A549 (cell line): ENCODE data around the gene GSTA1. TPM values are rescaled to one million over a fixed set of nuclear protein-coding genes. Genes with fewer than 3 reads are reported as not detected.
"Not testable (repeated sequence)": the region's sequence is repeated elsewhere in the genome, so short reads cannot be mapped to it uniquely, and the experiment has no call there.

Experiments used
- ATAC-seq, 2 experiments: fragments of 200-7000 bp in 1 of 2; fragments of >200 bp in 1 of 2; cut with Nextera tagmentation in 1 of 2; cut with Tn5 transposase in 1 of 2; 3 replicates each; pipeline versions ENCODE4 v1.8.0 to v1.9.1; 2018 to 2020; ENCODE audit warnings: mild to moderate bottlenecking in 1 of 2, moderate library complexity in 1 of 2
- CTCF ChIA-PET: fragments of 300-600 bp; sonication (Branson Sonifier 250); formaldehyde crosslinking; extraction: SDS; loops from one replicate; lab custom pipeline; 2021; ENCODE audit warnings: antibody characterized with exemption, inconsistent platforms; lab: Yijun Ruan, JAX
- POLR2A ChIA-PET: fragments of 350-600 bp; formaldehyde crosslinking; extraction: SDS; loops from one replicate; lab custom pipeline; 2021; ENCODE audit warnings: antibody characterized with exemption, inconsistent platforms; lab: Yijun Ruan, JAX
- DNase-seq, 2 experiments: peaks; one replicate each; pipeline versions ENCODE4 v3.0.0 to v3.0.0-alpha.2; 2011 to 2016; ENCODE audit warnings: low read depth in 1 of 2, low spot score in 1 of 2
- FAIRE-seq: peaks from 2 replicates; lab custom pipeline; 2011; peaks lifted over from hg19 to GRCh38; lab: Jason Lieb, UNC
- H3K27ac ChIP-seq, 2 experiments: fragments of >200 bp; sonication (Bioruptor Twin); formaldehyde crosslinking; 3 replicates each; pipeline ENCODE4 v1.5.1; 2016 to 2017
- H3K4me1 ChIP-seq: fragments of >200 bp; sonication (Bioruptor Twin); formaldehyde crosslinking; 3 replicates; pipeline ENCODE4 v1.6.1; 2016
- H3K4me2 ChIP-seq: fragments of >200 bp; sonication (Bioruptor Twin); formaldehyde crosslinking; 3 replicates; pipeline ENCODE4 v1.6.1; 2016
- H3K4me3 ChIP-seq: fragments of >200 bp; sonication (Bioruptor Twin); formaldehyde crosslinking; 3 replicates; pipeline ENCODE4 v1.5.1; 2016
- H3K9me3 ChIP-seq: fragments of >200 bp; sonication (Bioruptor Twin); formaldehyde crosslinking; 3 replicates; pipeline ENCODE4 v1.6.1; 2016
- CBX2 ChIP-seq: fragments of 200-600 bp; sonication (generic); IDR thresholded peaks from 2 replicates; pipeline ENCODE4 v1.6.1; 2016; ENCODE audit warnings: low read depth, mild to moderate bottlenecking, borderline replicate concordance
- CBX8 ChIP-seq: fragments of 200-600 bp; sonication (generic); IDR thresholded peaks from 2 replicates; pipeline ENCODE4 v1.6.1; 2016
- CEBPB ChIP-seq, 2 experiments: fragments of >200 bp in 1 of 2; sonication (Bioruptor Twin) in 1 of 2; formaldehyde crosslinking in 1 of 2; IDR thresholded peaks; 2 replicates each; pipeline ENCODE4 v1.6.1; 2012 to 2016
- EHF ChIP-seq: fragments of 250-450 bp; sonication (Bioruptor Pico); IDR thresholded peaks from 2 replicates; pipeline ENCODE4 v1.5.0; 2020; ENCODE audit warnings: mild to moderate bottlenecking
- EHMT2 ChIP-seq: fragments of 200-600 bp; sonication (generic); IDR thresholded peaks from 2 replicates; pipeline ENCODE4 v1.6.1; 2016; ENCODE audit warnings: antibody characterized with exemption, low read depth, mild to moderate bottlenecking, moderate library complexity
- ESRRA ChIP-seq: fragments of 150-350 bp; IDR thresholded peaks from 2 replicates; pipeline ENCODE4 v1.6.1; 2014; ENCODE audit warnings: mild to moderate bottlenecking, low read length, borderline replicate concordance
- FOSL2 ChIP-seq, 2 experiments: fragments of 450-650 bp in 1 of 2; fragments of >200 bp in 1 of 2; sonication (Bioruptor Twin) in 1 of 2; formaldehyde crosslinking; IDR thresholded peaks; 2 replicates each; pipeline versions ENCODE4 v1.5.0 to v1.6.1; 2016 to 2020; ENCODE audit warnings: mild to moderate bottlenecking in 1 of 2, moderate library complexity in 1 of 2
- GATA3 ChIP-seq: IDR thresholded peaks from 2 replicates; pipeline ENCODE4 v1.6.1; 2012; ENCODE audit warnings: borderline replicate concordance
- HEYL ChIP-seq: fragments of 250-450 bp; sonication (Bioruptor Pico); IDR thresholded peaks from 2 replicates; pipeline ENCODE4 v1.8.0; 2021; ENCODE audit warnings: mild to moderate bottlenecking, moderate library complexity
- HOXB5 ChIP-seq: fragments of 250-450 bp; sonication (Bioruptor Pico); IDR thresholded peaks from 2 replicates; pipeline ENCODE4 v1.5.0; 2020; ENCODE audit warnings: mild to moderate bottlenecking, moderate library complexity
- MAFK ChIP-seq: fragments of 450-650 bp; IDR thresholded peaks from 2 replicates; pipeline ENCODE4 v1.6.1; 2014; ENCODE audit not compliant: partially characterized antibody
- NFE2L2 ChIP-seq: fragments of 150-350 bp; conservative IDR thresholded peaks from 2 replicates; pipeline ENCODE4 v1.6.1; 2014; ENCODE audit warnings: low read length
- NR3C1 ChIP-seq: fragments of >200 bp; sonication (Bioruptor Twin); formaldehyde crosslinking; IDR thresholded peaks from 3 replicates; pipeline ENCODE4 v1.6.1; 2017
- PHF8 ChIP-seq: fragments of 200-600 bp; sonication (generic); IDR thresholded peaks from 2 replicates; pipeline ENCODE4 v1.6.1; 2016; ENCODE audit warnings: low read depth, mild to moderate bottlenecking, antibody characterized with exemption, moderate library complexity, borderline replicate concordance
- POLR2AphosphoS2 ChIP-seq: conservative IDR thresholded peaks from 2 replicates; pipeline ENCODE4 v1.6.1; 2012; ENCODE audit warnings: low read length, improper control_type of control experiment, inconsistent platforms
- SREBF2 ChIP-seq: fragments of 450-650 bp; IDR thresholded peaks from 2 replicates; pipeline ENCODE4 v1.6.1; 2014; ENCODE audit warnings: mild to moderate bottlenecking, moderate library complexity
- TFCP2L1 ChIP-seq: fragments of 250-450 bp; sonication (Bioruptor Pico); IDR thresholded peaks from 2 replicates; pipeline ENCODE4 v1.5.0; 2021; ENCODE audit warnings: mild to moderate bottlenecking
- WGBS: methylation state at CpG from one replicate; pipeline ENCODE4 v1.1.6; 2017; ENCODE audit errors: missing lambda C conversion rate; 5-methylcytosine and 5-hydroxymethylcytosine counted together
- polyA minus RNA-seq: library from RNA; depleted of rRNA, polyadenylated mRNA; stranded (reverse); fragments of >200 nt; gene quantifications from 2 replicates; pipeline ENCODE4 v1.2.3, GENCODE V29; 2011; rRNA and poly(A)+ RNA removed
- polyA plus RNA-seq, 4 experiments: library from polyadenylated mRNA; depleted of rRNA in 3 of 4; stranded (reverse); fragments of >200 nt; fragmentation: RNase III in 1 of 4; extraction: RNeasy Plus Mini Kit Qiagen cat#74134 plus additional on column Dnase treatment in 1 of 4; gene quantifications; 2 replicates in 3 of 4; 3 replicates in 1 of 4; pipeline ENCODE4 v1.2.3, GENCODE V29; 2011 to 2017
- TF ChIP-seq, protein P1 (sequence below): fragments of 250-450 bp; sonication (Bioruptor Pico); IDR thresholded peaks from 2 replicates; pipeline ENCODE4 v1.5.0; 2021; ENCODE audit warnings: mild to moderate bottlenecking, moderate library complexity, borderline replicate concordance
- TF ChIP-seq, protein P2 (sequence below): IDR thresholded peaks from 2 replicates; pipeline ENCODE4 v1.6.1; 2012; ENCODE audit warnings: low read depth, borderline replicate concordance
- TF ChIP-seq, protein P3 (sequence below): fragments of 200-600 bp; sonication (generic); IDR thresholded peaks from 2 replicates; pipeline ENCODE4 v1.6.1; 2016; ENCODE audit warnings: antibody characterized with exemption, mild to moderate bottlenecking, moderate library complexity
- TF ChIP-seq, protein P4 (sequence below): fragments of >200 bp; sonication (Bioruptor Twin); formaldehyde crosslinking; IDR thresholded peaks from 2 replicates; pipeline ENCODE4 v1.6.1; 2016

Gene GSTA1
- polyA plus RNA-seq (2011; rRNA removed) (0.81 and 0.93 TPM in 2 replicates), polyA plus RNA-seq (2017; fragmentation: RNase III; extraction: RNeasy Plus Mini Kit Qiagen cat#74134 plus additional on column Dnase treatment) (0.09 TPM in 1 of 3 replicates, not detected in the others), polyA minus RNA-seq (not detected in 2 replicates)
- 0.05 TPM in 1 of 2 replicates, not detected in the other for polyA plus RNA-seq (2012; cell fraction: cytosol; rRNA removed)
- polyA plus RNA-seq (2012; cell fraction: nucleus; rRNA removed): not detected in 2 replicates

DNA sequence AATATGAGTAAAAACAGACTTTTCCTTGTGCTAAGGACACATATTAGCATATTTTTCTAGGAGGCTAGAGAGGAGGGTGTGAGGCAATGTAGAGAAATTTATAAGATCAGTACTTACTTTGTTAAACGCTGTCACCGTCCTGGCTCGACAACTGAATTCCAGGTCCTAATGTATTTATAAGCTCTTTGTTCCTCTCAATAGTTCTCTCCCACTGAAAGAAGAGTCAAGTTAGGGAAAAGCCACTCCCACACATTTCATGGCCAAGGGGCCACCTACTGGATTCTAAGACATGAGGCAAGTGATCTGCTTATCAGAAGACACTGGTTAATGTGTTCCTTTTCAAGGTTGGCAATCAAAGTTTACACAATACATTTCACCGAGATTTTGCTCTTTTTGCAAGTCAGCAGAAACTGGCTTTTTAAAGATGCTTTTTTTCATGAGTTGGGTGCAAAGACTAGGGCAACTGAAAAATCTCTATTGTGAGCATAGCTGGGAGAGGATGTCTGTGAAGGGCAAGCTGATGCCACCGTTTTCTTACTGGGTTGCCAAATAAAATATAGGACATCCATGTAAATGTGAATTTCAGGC lies at the start of gene GSTA1:
Gene GSTA1, minus strand, starts transcription at position 149 of the 588 bp plus-strand sequence. CDS start 4,549 bp downstream, outside the sequence.
- not testable (repeated sequence) for H3K4me3 ChIP-seq, H3K4me2 ChIP-seq, DNase-seq
- peak; percentile 43 for TF ChIP-seq MAFK
- TF ChIP-seq, all 56 proteins: peak for 1; not testable (repeated sequence) for 55
- 0 out of 6 replicates have a peak, but pooled peaks of 1 of the 2 experiments have one; percentile 28 for ATAC-seq
- H3K4me1 ChIP-seq, FAIRE-seq, H3K9me3 ChIP-seq, H3K27ac ChIP-seq, POLR2A ChIA-PET: not testable (repeated sequence)
- 47% methylated on average over 5 of the region's 5 CpGs for WGBS
- CTCF ChIA-PET: interaction anchor here (1.4 kb wide), 1 partner anchor 12 kb away, joined by 3 read pairs; no protein-coding TSS in a partner anchor

DNA sequence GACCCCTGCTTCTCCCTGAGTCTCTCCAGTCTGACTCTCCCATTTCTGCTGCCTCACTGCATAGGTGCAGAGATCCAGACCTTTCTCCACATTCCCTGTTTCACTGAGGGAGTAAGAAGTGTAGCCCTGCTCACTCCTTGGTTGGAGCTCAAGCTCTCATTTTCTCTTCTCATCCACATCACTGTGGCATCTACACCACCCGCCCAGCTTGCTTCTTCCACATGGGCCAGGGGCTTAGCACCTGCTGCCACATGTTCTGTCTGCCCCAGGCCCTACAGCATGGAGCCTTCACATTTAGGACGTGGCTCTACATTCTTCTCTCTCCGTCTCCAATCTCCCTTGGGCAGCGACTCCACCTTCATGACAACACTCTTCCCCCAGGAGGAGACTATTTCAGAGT lies 45.5 kb upstream of the GSTA1 start:
- no peak for ATAC-seq
- CTCF ChIA-PET: no interaction called here
- POLR2A ChIA-PET: no interaction called here

DNA sequence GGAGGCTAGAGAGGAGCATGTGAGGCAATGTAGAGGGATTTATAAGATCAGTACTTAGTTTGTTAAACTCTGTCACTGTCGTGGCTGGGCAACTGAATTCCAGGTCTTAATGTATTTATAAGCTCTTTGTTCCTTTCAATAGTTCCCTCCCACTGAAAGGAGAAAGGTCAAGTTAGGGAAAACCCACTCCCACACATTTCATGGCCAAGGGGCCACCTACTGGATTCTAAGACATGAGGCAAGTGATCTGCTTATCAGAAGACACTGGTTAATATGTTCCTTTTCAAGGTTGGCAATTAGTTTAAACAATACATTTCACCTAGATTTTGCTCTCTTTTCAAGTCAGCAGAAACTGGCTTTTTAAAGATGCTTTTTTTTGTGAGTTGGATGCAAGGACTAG lies 42.4 kb upstream of the GSTA1 start:
- H3K27ac ChIP-seq: no peak overlapping the region
- CTCF ChIA-PET: no interaction called here
- WGBS: 41% methylated on average over 1 of the region's 1 CpG

More for the DNA sequence above, 45.5 kb upstream of the GSTA1 start:
- 54% methylated on average over 4 of the region's 4 CpGs for WGBS
- no peaks in the 10 kb centered on the region for H3K4me1 ChIP-seq
- TF ChIP-seq SREBF2: no peak
- no peak for TF ChIP-seq CBX2
- TF ChIP-seq, protein P1, sequence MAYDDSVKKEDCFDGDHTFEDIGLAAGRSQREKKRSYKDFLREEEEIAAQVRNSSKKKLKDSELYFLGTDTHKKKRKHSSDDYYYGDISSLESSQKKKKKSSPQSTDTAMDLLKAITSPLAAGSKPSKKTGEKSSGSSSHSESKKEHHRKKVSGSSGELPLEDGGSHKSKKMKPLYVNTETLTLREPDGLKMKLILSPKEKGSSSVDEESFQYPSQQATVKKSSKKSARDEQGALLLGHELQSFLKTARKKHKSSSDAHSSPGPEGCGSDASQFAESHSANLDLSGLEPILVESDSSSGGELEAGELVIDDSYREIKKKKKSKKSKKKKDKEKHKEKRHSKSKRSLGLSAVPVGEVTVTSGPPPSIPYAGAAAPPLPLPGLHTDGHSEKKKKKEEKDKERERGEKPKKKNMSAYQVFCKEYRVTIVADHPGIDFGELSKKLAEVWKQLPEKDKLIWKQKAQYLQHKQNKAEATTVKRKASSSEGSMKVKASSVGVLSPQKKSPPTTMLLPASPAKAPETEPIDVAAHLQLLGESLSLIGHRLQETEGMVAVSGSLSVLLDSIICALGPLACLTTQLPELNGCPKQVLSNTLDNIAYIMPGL (CRISPR knock-in tag): no peak
- TF ChIP-seq GATA3: no peak
- no peak for TF ChIP-seq EHMT2
- no peak for TF ChIP-seq POLR2AphosphoS2
- no peak for TF ChIP-seq HEYL (CRISPR knock-in tag)
- TF ChIP-seq NR3C1: no peak
- TF ChIP-seq MAFK: no peak
- no peak for TF ChIP-seq CBX8
- TF ChIP-seq, protein P2, sequence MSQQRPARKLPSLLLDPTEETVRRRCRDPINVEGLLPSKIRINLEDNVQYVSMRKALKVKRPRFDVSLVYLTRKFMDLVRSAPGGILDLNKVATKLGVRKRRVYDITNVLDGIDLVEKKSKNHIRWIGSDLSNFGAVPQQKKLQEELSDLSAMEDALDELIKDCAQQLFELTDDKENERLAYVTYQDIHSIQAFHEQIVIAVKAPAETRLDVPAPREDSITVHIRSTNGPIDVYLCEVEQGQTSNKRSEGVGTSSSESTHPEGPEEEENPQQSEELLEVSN: no peak
- TF ChIP-seq EHF (CRISPR knock-in tag): no peak
- TF ChIP-seq FOSL2 (IDR thresholded peaks at IDR 0.05): no peak
- TF ChIP-seq FOSL2 (CRISPR knock-in tag; IDR thresholded peaks at IDR 0.05): no peak
- TF ChIP-seq, protein P3, sequence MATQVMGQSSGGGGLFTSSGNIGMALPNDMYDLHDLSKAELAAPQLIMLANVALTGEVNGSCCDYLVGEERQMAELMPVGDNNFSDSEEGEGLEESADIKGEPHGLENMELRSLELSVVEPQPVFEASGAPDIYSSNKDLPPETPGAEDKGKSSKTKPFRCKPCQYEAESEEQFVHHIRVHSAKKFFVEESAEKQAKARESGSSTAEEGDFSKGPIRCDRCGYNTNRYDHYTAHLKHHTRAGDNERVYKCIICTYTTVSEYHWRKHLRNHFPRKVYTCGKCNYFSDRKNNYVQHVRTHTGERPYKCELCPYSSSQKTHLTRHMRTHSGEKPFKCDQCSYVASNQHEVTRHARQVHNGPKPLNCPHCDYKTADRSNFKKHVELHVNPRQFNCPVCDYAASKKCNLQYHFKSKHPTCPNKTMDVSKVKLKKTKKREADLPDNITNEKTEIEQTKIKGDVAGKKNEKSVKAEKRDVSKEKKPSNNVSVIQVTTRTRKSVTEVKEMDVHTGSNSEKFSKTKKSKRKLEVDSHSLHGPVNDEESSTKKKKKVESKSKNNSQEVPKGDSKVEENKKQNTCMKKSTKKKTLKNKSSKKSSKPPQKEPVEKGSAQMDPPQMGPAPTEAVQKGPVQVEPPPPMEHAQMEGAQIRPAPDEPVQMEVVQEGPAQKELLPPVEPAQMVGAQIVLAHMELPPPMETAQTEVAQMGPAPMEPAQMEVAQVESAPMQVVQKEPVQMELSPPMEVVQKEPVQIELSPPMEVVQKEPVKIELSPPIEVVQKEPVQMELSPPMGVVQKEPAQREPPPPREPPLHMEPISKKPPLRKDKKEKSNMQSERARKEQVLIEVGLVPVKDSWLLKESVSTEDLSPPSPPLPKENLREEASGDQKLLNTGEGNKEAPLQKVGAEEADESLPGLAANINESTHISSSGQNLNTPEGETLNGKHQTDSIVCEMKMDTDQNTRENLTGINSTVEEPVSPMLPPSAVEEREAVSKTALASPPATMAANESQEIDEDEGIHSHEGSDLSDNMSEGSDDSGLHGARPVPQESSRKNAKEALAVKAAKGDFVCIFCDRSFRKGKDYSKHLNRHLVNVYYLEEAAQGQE: no peak
- no peak for TF ChIP-seq TFCP2L1 (CRISPR knock-in tag)
- TF ChIP-seq, protein P4, sequence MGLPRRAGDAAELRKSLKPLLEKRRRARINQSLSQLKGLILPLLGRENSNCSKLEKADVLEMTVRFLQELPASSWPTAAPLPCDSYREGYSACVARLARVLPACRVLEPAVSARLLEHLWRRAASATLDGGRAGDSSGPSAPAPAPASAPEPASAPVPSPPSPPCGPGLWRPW: no peak
- TF ChIP-seq HOXB5: no peak
- TF ChIP-seq, all 56 proteins: peak for 0
- Histone ChIP-seq H3K27ac (no peak overlapping the region), H3K9me3 (no peaks in the 10 kb centered on the region), H3K4me2 (no peak overlapping the region), H3K4me3 (no peak overlapping the region)
- no peak for FAIRE-seq
- no peak for DNase-seq

More for the DNA sequence above, 42.4 kb upstream of the GSTA1 start:
- Histone ChIP-seq H3K9me3 (no peaks in the 10 kb centered on the region), H3K4me1 (no peaks in the 10 kb centered on the region), H3K4me3 (no peak overlapping the region), H3K4me2 (no peak overlapping the region)
- no peak for ATAC-seq
- TF ChIP-seq CEBPB (IDR thresholded peaks at IDR 0.05) (no peak), NFE2L2 (no peak), PHF8 (no peak), ESRRA (no peak), FOSL2 (IDR thresholded peaks at IDR 0.05) (no peak), FOSL2 (CRISPR knock-in tag; IDR thresholded peaks at IDR 0.05) (no peak), SREBF2 (no peak)
- POLR2A ChIA-PET: no interaction called here
- no peak for DNase-seq
- FAIRE-seq: no peak
